AG04450 (cell line): ENCODE measurements around the gene BOK. TPM values are rescaled to one million over a fixed set of nuclear protein-coding genes. Genes with fewer than 3 reads are reported as not detected.

ENCODE experiments used
- CTCF ChIA-PET: fragments of 300-600, 350-600 bp; formaldehyde crosslinking; extraction: SDS; loops from one replicate; lab custom pipeline; 2022; ENCODE audit warnings: antibody characterized with exemption, inconsistent platforms; lab: Charles Lee
- POLR2A ChIA-PET: fragments of 350-600 bp; formaldehyde crosslinking; extraction: SDS; loops from one replicate; lab custom pipeline; 2021; ENCODE audit warnings: antibody characterized with exemption, inconsistent platforms; lab: Yijun Ruan, JAX
- DNase-seq: peaks from one replicate; pipeline ENCODE4 v3.0.0-alpha.2; 2011; ENCODE audit warnings: low read depth, low spot score
- H3K27ac ChIP-seq: one replicate; pipeline ENCODE4 v1.5.1; 2012; ENCODE audit warnings: low read depth, low read length, control low read depth
- H3K27me3 ChIP-seq: one replicate; pipeline ENCODE4 v1.6.0; 2012; ENCODE audit warnings: low read length; ENCODE audit not compliant: control insufficient read depth, insufficient read depth
- H3K4me3 ChIP-seq: 2 replicates; pipeline ENCODE4 v1.5.1; 2011; ENCODE audit warnings: mild to moderate bottlenecking, low read depth, low read length, control low read depth
- H3K9me3 ChIP-seq: 2 replicates; pipeline ENCODE4 v1.5.1; 2012; ENCODE audit warnings: low read length; ENCODE audit not compliant: control insufficient read depth, insufficient read depth
- polyA plus RNA-seq: library from polyadenylated mRNA; depleted of rRNA; stranded (reverse); fragments of >200 nt; gene quantifications from 2 replicates; pipeline ENCODE4 v1.2.3, GENCODE V29; 2011
- TF ChIP-seq, protein P1 (sequence below): IDR thresholded peaks from 2 replicates; pipeline ENCODE4 v1.5.1; 2011; ENCODE audit warnings: low read depth, low read length, control low read depth, inconsistent platforms

BOK gene
- polyA plus RNA-seq, 1 experiment = 18.6 TPM

DNA sequence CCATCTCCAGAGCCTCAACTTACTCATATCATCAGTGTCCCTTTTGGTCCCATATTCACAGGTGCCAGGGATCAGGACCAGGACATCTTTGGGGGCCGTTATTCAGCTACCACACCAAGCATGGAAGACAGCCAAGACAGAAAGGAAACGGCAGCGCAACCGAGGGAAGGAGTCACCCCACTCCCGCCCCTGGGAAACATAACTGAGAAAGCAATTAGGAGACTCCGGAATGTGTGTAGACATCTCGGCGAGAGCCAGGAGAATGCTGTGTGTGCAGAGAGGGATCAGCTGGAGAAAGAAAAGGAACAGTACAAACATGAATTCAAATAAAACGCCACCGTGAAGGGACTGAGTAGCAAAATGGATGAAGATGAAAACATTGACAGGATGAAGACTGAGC, 13.4 kb upstream of the BOK start:
- POLR2A ChIA-PET = interaction anchor here (0.6 to 0.7 kb wide), 2 partner anchors 29 to 30 kb away, joined by 3 to 5 read pairs; no protein-coding TSS in a partner anchor
- H3K27ac ChIP-seq = peak overlapping the region; percentile 61
- TF ChIP-seq, protein P1, sequence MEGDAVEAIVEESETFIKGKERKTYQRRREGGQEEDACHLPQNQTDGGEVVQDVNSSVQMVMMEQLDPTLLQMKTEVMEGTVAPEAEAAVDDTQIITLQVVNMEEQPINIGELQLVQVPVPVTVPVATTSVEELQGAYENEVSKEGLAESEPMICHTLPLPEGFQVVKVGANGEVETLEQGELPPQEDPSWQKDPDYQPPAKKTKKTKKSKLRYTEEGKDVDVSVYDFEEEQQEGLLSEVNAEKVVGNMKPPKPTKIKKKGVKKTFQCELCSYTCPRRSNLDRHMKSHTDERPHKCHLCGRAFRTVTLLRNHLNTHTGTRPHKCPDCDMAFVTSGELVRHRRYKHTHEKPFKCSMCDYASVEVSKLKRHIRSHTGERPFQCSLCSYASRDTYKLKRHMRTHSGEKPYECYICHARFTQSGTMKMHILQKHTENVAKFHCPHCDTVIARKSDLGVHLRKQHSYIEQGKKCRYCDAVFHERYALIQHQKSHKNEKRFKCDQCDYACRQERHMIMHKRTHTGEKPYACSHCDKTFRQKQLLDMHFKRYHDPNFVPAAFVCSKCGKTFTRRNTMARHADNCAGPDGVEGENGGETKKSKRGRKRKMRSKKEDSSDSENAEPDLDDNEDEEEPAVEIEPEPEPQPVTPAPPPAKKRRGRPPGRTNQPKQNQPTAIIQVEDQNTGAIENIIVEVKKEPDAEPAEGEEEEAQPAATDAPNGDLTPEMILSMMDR = no peak
- peak overlapping the region; percentile 10; the same call in 1 of the 2 replicates for H3K4me3 ChIP-seq
- DNase-seq = no peak
- H3K27me3 ChIP-seq = no peaks in the 10 kb centered on the region
- peaks cover 3% of the 10 kb centered on the region; the same call in 1 of the 2 replicates for H3K9me3 ChIP-seq
- CTCF ChIA-PET = no interaction called here

DNA sequence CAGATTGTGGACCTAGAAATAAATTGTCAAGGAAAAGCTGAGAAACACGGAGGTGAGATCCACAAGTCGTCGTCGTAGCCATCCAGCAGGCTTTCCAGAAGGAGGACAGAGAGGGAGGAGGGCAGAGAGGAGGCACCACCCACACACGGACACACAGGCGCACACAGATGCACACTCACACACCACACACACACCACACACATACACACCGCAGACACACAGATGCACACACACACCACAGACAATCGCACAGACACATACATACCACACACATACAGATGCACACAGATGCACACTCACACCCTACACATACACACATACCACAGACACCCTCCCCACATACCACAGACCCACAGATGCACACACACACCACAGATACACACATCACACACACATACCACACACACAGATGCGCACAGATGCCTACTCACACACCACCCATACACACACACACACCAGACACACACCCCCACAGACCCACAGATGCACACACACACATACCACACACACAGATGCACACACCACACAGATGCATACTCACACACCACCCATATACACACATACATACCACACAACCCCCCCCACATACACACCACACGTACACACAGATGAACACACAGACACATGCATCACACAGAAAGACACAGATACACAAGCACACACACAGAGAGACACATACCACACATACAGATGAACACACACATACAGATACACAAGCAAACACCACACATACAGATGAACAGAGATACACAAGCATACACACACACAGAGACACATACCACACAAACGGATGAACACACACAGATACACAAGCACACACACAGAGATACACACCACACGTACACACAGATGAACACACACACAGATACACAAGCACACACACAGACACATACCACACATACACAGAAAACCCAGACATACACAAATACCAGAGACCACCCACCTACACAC, 12.7 kb upstream of the BOK start:
- peak overlapping the region; percentile 10; the same call in 1 of the 2 replicates for H3K4me3 ChIP-seq
- peak overlapping the region; percentile 61 for H3K27ac ChIP-seq
- no peak for DNase-seq
- ChIA-PET POLR2A (interaction anchor here (0.6 to 0.7 kb wide), 2 partner anchors 30 to 31 kb away, joined by 3 to 5 read pairs; no protein-coding TSS in a partner anchor), CTCF (no interaction called here)
- peaks cover 3% of the 10 kb centered on the region; the same call in 1 of the 2 replicates for H3K9me3 ChIP-seq
- TF ChIP-seq, protein P1 = no peak
- H3K27me3 ChIP-seq = no peaks in the 10 kb centered on the region

- ChIA-PET POLR2A (interaction anchor here (0.7 kb wide), 1 partner anchor 181 kb away, joined by 3 read pairs; no protein-coding TSS in a partner anchor), CTCF (no interaction called here)
- Histone ChIP-seq H3K27me3 (no peaks in the 10 kb centered on the region), H3K9me3 (no peaks in the 10 kb centered on the region; the same call in 1 of the 2 replicates), H3K4me3 (peak overlapping the region; percentile 22), H3K27ac (peak overlapping the region; percentile 90)
- TF ChIP-seq, protein P1 = no peak
- DNase-seq = peak; percentile 75
Observed at GRCh38 chr2:241546771-241547498, 11.6 kb upstream of the BOK start.

- peak overlapping the region; percentile 90 for H3K27ac ChIP-seq
- ChIA-PET POLR2A (interaction anchor here (0.7 kb wide), 2 partner anchors 11 to 303 kb away, joined by 3 to 8 read pairs; partner anchors contain the start of gene BOK), CTCF (no interaction called here)
- TF ChIP-seq, protein P1 = no peak
- peaks cover 2% of the 10 kb centered on the region; the same call in 1 of the 2 replicates for H3K9me3 ChIP-seq
- no peak for DNase-seq
- no peaks in the 10 kb centered on the region for H3K27me3 ChIP-seq
- H3K4me3 ChIP-seq = no peak overlapping the region
Observed at GRCh38 chr2:241547781-241548450, 10.6 kb upstream of the BOK start.
